OCI-LY7 (cell line): ENCODE measurements around the gene APH1B. TPM values are rescaled to one million over a fixed set of nuclear protein-coding genes. Genes with fewer than 3 reads are reported as not detected.

Experiments
- BruUV-seq: library from RNA; stranded (reverse); fragments of 400-500 nt; replicated peaks from 2 replicates; lab custom pipeline; 2021; lab: Mats Ljungman, UMichigan
- CTCF ChIA-PET: fragments of 300-600 bp; sonication (Branson Sonifier 250); formaldehyde crosslinking; loops from one replicate; lab custom pipeline; 2022; ENCODE audit warnings: antibody characterized with exemption; ENCODE audit not compliant: unreplicated experiment; lab: Charles Lee
- POLR2A ChIA-PET: fragments of 300-600 bp; sonication (Branson Sonifier 250); formaldehyde crosslinking; loops from one replicate; lab custom pipeline; 2022; ENCODE audit warnings: antibody characterized with exemption; lab: Charles Lee
- DNase-seq: peaks from one replicate; pipeline ENCODE4 v3.0.0-alpha.2; 2015; ENCODE audit warnings: low spot score
- H2AFZ ChIP-seq: fragments of 200-600 bp; sonication (generic), shearing (Covaris generic); 2 replicates; pipeline ENCODE4 v1.6.1; 2014; ENCODE audit warnings: mild to moderate bottlenecking, antibody characterized with exemption, low read length, moderate library complexity
- H3K27ac ChIP-seq: fragments of 200-600 bp; sonication (generic); 2 replicates; pipeline ENCODE4 v1.5.1; 2014; ENCODE audit warnings: mixed run types, low read depth, mild to moderate bottlenecking, moderate library complexity, low read length, inconsistent platforms; ENCODE audit not compliant: poor library complexity, severe bottlenecking
- H3K36me3 ChIP-seq: fragments of 200-600 bp; sonication (generic); 2 replicates; pipeline ENCODE4 v1.6.1; 2014; ENCODE audit warnings: mild to moderate bottlenecking, antibody characterized with exemption, low read length, moderate library complexity, mixed read lengths; ENCODE audit not compliant: insufficient read depth
- H3K4me1 ChIP-seq: fragments of 200-600 bp; sonication (generic); 2 replicates; pipeline ENCODE4 v1.5.1; 2014; ENCODE audit warnings: mild to moderate bottlenecking, low read length; ENCODE audit not compliant: insufficient read depth, poor library complexity, severe bottlenecking
- H3K4me2 ChIP-seq: fragments of 200-600 bp; sonication (generic); 2 replicates; pipeline ENCODE4 v1.6.1; 2014; ENCODE audit warnings: mild to moderate bottlenecking, low read length
- H3K4me3 ChIP-seq: fragments of 200-600 bp; sonication (generic); 2 replicates; pipeline ENCODE4 v1.5.1; 2014; ENCODE audit warnings: mild to moderate bottlenecking, low read depth, low read length; ENCODE audit not compliant: poor library complexity, severe bottlenecking
- H3K79me2 ChIP-seq: fragments of 200-600 bp; sonication (generic); 2 replicates; pipeline ENCODE4 v1.6.1; 2016; ENCODE audit warnings: low read depth, mild to moderate bottlenecking, low read length, moderate library complexity, mixed read lengths; ENCODE audit not compliant: insufficient read depth
- H3K9me2 ChIP-seq: fragments of 200-600 bp; sonication (generic); 2 replicates; pipeline ENCODE4 v1.6.1; 2016; ENCODE audit warnings: mild to moderate bottlenecking, low read length, mixed read lengths; ENCODE audit not compliant: insufficient read depth
- H3K9me3 ChIP-seq: fragments of 200-600 bp; sonication (generic); 2 replicates; pipeline ENCODE4 v1.6.1; 2014; ENCODE audit warnings: mild to moderate bottlenecking, mixed run types, low read length, mixed read lengths
- H4K20me1 ChIP-seq: fragments of 200-600 bp; sonication (generic); 2 replicates; pipeline ENCODE4 v1.6.1; 2014; ENCODE audit warnings: mild to moderate bottlenecking, antibody characterized with exemption, low read length, moderate library complexity, mixed read lengths; ENCODE audit not compliant: insufficient read depth
- CTCF ChIP-seq: fragments of 200-600 bp; sonication (generic); conservative IDR thresholded peaks from 2 replicates; pipeline ENCODE4 v1.5.1; 2014; ENCODE audit warnings: mild to moderate bottlenecking, antibody characterized with exemption, low read length, moderate library complexity, mixed read lengths
- EZH2phosphoT487 ChIP-seq: fragments of 200-600 bp; sonication (generic); IDR thresholded peaks from 2 replicates; pipeline ENCODE4 v1.6.1; 2018; ENCODE audit warnings: low read depth, borderline replicate concordance, mild to moderate bottlenecking, mixed run types, antibody characterized with exemption, low read length, moderate library complexity, mixed read lengths
- intact Hi-C: fragments of 100-400 bp; cut with micrococcal nuclease; formaldehyde crosslinking; loops from one replicate; pipeline ENCODE4 v1.10.0; 2022; ENCODE audit not compliant: unreplicated experiment
- total RNA-seq, 2 experiments: library from RNA; depleted of rRNA in 1 of 2; stranded (reverse); fragments of >200 nt in 1 of 2; shearing (Covaris generic) in 1 of 2; gene quantifications; 2 replicates each; pipeline ENCODE4 v1.2.3, GENCODE V29; 2014 to 2022

Gene APH1B
- total RNA-seq, 2 experiments from 2014 or later = 8.3 to 24.1 TPM

GRCh38 chr15:63306492-63307073, 29.2 kb downstream of the APH1B start:
- CTCF ChIA-PET = no interaction called here
- Histone ChIP-seq H4K20me1 (no peaks in the 10 kb centered on the region), H3K9me2 (no peaks in the 10 kb centered on the region), H2AFZ (no peak overlapping the region), H3K4me2 (no peak overlapping the region), H3K4me1 (no peaks in the 10 kb centered on the region), H3K36me3 (no peaks in the 10 kb centered on the region), H3K27ac (no peak overlapping the region), H3K79me2 (no peaks in the 10 kb centered on the region), H3K4me3 (no peak overlapping the region), H3K9me3 (no peaks in the 10 kb centered on the region)
- TF ChIP-seq CTCF = no peak
- TF ChIP-seq EZH2phosphoT487 = no peak
- DNase-seq = no peak
- TSS peak; percentile 36 for BruUV-seq
- intact Hi-C loops = no loop called here
- POLR2A ChIA-PET = no interaction called here

GRCh38 chr15:63308491-63308890, 31.1 kb downstream of the APH1B start:
- H4K20me1 ChIP-seq = no peaks in the 10 kb centered on the region
- H3K4me1 ChIP-seq = no peaks in the 10 kb centered on the region
- intact Hi-C loops = no loop called here
- no peaks in the 10 kb centered on the region for H3K9me2 ChIP-seq
- no peak for DNase-seq
- BruUV-seq = no TSS peak
- H3K4me2 ChIP-seq = no peak overlapping the region
- no peaks in the 10 kb centered on the region for H3K36me3 ChIP-seq
- H3K4me3 ChIP-seq = no peak overlapping the region
- H3K9me3 ChIP-seq = no peaks in the 10 kb centered on the region
- no peaks in the 10 kb centered on the region for H3K79me2 ChIP-seq
- TF ChIP-seq CTCF = no peak
- no peak for TF ChIP-seq EZH2phosphoT487
- H2AFZ ChIP-seq = no peak overlapping the region
- ChIA-PET CTCF (no interaction called here), POLR2A (no interaction called here)
- no peak overlapping the region for H3K27ac ChIP-seq

- ChIA-PET POLR2A (no interaction called here), CTCF (no interaction called here)
- no peaks in the 10 kb centered on the region for H3K4me1 ChIP-seq
- no TSS peak for BruUV-seq
- no peaks in the 10 kb centered on the region for H3K9me3 ChIP-seq
- intact Hi-C loops = no loop called here
- no peaks in the 10 kb centered on the region for H4K20me1 ChIP-seq
- H3K27ac ChIP-seq = no peak overlapping the region
- TF ChIP-seq CTCF = no peak
- TF ChIP-seq EZH2phosphoT487 = no peak
- H2AFZ ChIP-seq = no peak overlapping the region
- no peak for DNase-seq
- H3K79me2 ChIP-seq = no peaks in the 10 kb centered on the region
- no peak overlapping the region for H3K4me2 ChIP-seq
- H3K4me3 ChIP-seq = no peak overlapping the region
- no peaks in the 10 kb centered on the region for H3K36me3 ChIP-seq
- H3K9me2 ChIP-seq = no peaks in the 10 kb centered on the region
Measured at GRCh38 chr15:63308947-63309346, 31.5 kb downstream of the APH1B start.
